ACC112 (cell line): ENCODE measurements around the gene ATP11A.

ENCODE experiments used
- H2AFZ ChIP-seq: fragments of 200-600 bp; sonication (generic); one replicate; pipeline ENCODE4 v1.6.0; 2017; ENCODE audit warnings: antibody characterized with exemption, low read length; ENCODE audit not compliant: unreplicated experiment
- H3K27ac ChIP-seq: fragments of 200-600 bp; sonication (generic); 2 replicates; pipeline ENCODE4 v1.5.1; 2014; ENCODE audit warnings: low read depth, mild to moderate bottlenecking, antibody characterized with exemption, low read length, moderate library complexity
- H3K27me3 ChIP-seq: fragments of 200-600 bp; sonication (generic); 2 replicates; pipeline ENCODE4 v1.6.1; 2014; ENCODE audit warnings: mild to moderate bottlenecking, antibody characterized with exemption, low read length, moderate library complexity, mixed read lengths; ENCODE audit not compliant: insufficient read depth
- H3K36me3 ChIP-seq: fragments of 200-600 bp; sonication (generic); 2 replicates; pipeline ENCODE4 v1.6.1; 2016; ENCODE audit warnings: mild to moderate bottlenecking, antibody characterized with exemption, low read length, moderate library complexity, mixed read lengths; ENCODE audit not compliant: insufficient read depth
- H3K4me1 ChIP-seq: fragments of 200-600 bp; sonication (generic); one replicate; pipeline ENCODE4 v1.6.1; 2016; ENCODE audit warnings: low read length, mixed read lengths; ENCODE audit not compliant: insufficient read depth, unreplicated experiment, control insufficient read depth
- H3K4me3 ChIP-seq: fragments of 200-600 bp; sonication (generic); 2 replicates; pipeline ENCODE4 v1.5.1; 2014; ENCODE audit warnings: mild to moderate bottlenecking, low read depth, low read length
- H3K79me2 ChIP-seq: fragments of 200-600 bp; sonication (generic); one replicate; pipeline ENCODE4 v1.6.0; 2016; ENCODE audit warnings: low read length; ENCODE audit not compliant: control insufficient read depth, unreplicated experiment, insufficient read depth

The ATP11A gene

DNA sequence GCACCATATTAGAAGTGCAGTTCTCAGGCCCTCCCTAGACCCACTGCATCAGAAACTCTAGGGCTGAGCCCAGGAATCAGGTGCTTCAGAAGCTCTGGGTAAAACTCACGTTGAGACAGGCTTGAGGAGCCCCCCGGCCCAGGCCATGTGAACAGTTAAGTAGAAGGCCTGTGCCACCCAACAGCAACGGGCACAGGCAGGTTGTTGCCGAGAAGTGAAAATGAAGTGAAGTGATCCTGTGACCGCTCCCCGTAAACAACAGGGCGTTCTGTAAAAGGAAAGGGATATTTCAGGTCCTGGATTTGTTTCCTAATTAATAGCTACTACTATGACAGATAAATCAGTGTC lies 128.8 kb downstream of the ATP11A start:
- Histone ChIP-seq H3K4me1 (no peaks in the 10 kb centered on the region), H3K4me3 (no peak overlapping the region), H2AFZ (no peak overlapping the region), H3K27me3 (no peaks in the 10 kb centered on the region), H3K27ac (no peak overlapping the region), H3K79me2 (no peaks in the 10 kb centered on the region), H3K36me3 (peaks cover 10% of the 10 kb centered on the region; the same call in 1 of the 2 replicates)

DNA sequence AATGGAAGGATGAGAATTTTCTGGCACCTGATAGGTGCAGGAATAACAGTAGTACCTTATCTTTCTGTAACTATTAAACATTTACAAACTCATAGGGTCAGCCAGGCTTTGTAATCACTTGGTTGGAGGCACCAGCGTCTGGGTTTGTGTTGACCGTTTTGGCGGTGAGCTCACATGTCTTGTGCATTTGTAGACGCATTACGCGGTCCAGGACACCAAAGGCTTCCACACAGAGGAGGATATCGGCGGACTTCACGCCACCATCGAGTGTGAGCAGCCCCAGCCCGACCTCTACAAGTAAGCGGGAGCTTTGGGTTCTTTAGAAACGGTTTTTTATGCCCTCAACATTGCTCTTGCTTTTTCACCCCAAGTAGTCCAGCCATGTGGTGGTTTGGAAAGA lies 129.3 kb downstream of the ATP11A start:
- no peaks in the 10 kb centered on the region for H3K27me3 ChIP-seq
- H3K4me1 ChIP-seq = no peaks in the 10 kb centered on the region
- no peak overlapping the region for H2AFZ ChIP-seq
- no peak overlapping the region for H3K4me3 ChIP-seq
- H3K36me3 ChIP-seq = peaks cover 10% of the 10 kb centered on the region; the same call in 1 of the 2 replicates
- H3K79me2 ChIP-seq = no peaks in the 10 kb centered on the region
- no peak overlapping the region for H3K27ac ChIP-seq

DNA sequence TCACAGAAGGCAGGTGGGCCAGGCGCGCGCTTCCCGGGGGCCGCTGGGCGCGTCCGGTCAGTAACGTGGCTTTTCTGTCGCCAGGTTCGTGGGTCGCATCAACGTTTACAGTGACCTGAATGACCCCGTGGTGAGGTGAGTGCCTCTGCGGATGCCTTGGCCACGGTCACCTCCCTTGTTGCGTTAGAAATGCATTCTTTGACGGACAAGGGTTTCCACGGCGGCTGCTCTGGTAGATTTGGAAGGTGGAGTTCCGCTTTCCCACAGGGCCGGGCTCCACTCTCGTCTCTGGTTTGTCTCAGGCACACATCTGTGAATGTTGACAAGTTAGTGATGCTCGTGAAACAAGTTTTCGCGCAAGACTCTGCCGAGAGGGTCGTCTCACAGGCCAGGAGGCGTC lies 130.0 kb downstream of the ATP11A start:
- no peaks in the 10 kb centered on the region for H3K27me3 ChIP-seq
- no peak overlapping the region for H2AFZ ChIP-seq
- H3K27ac ChIP-seq = no peak overlapping the region
- no peaks in the 10 kb centered on the region for H3K4me1 ChIP-seq
- no peaks in the 10 kb centered on the region for H3K79me2 ChIP-seq
- H3K36me3 ChIP-seq = peaks cover 10% of the 10 kb centered on the region; the same call in 1 of the 2 replicates
- H3K4me3 ChIP-seq = no peak overlapping the region

DNA sequence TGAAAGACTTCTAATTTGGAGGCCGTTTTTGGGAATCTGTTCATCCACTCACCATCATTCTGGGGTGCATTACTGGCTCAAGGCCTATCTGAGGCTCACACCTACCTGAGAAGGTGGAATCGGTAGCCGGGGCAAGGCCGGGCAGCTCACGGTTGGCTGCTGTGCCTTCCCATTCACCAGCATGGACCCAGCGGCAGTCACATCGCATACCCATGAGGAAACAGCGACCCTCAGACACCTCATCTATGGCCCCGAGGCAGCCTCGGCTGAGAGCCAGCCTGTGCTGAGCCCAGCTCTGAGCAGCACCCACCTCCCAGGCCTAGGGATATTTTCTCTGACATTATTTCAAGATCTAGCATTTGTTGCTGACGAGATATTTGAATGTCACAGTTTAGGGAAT lies 130.5 kb downstream of the ATP11A start:
- Histone ChIP-seq H3K4me1 (no peaks in the 10 kb centered on the region), H3K27ac (no peak overlapping the region), H2AFZ (no peak overlapping the region), H3K27me3 (no peaks in the 10 kb centered on the region), H3K79me2 (no peaks in the 10 kb centered on the region), H3K4me3 (no peak overlapping the region), H3K36me3 (peaks cover 10% of the 10 kb centered on the region; the same call in 1 of the 2 replicates)

DNA sequence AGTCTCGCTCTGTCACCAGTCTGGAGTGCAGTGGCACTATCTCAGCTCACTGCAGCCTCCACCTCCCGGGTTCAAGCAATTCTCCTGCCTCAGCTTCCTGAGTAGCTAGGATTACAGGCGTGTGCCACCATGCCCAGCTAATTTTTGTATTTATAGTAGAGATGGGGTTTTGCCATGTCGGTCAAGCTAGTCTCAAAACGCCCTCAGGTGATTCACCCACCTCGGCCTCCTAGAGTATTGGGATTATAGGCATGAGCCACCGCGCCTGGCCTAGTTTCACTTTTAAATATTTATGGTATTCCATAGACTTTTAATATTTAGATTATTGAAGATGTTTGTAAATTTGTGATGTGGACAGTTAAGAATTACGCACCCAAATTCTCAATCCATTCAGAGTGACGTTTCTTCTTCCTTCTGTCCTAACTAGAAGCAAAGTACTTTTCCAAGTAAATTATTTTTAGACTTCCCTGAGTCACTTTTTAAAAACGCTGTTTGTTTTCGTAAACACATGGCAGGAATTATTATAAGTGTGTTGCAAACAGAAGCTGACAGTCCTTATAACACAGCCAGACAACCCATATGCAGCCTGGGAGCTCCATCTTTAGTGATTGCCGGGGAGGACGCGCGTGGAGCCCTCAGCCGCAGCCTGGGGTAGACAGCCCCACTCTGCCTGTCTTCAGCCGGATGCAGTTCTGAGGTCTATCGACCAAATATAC lies 131.7 kb downstream of the ATP11A start:
- peaks cover 9% of the 10 kb centered on the region; the same call in 1 of the 2 replicates for H3K36me3 ChIP-seq
- H3K27me3 ChIP-seq = no peaks in the 10 kb centered on the region
- H3K79me2 ChIP-seq = no peaks in the 10 kb centered on the region
- no peak overlapping the region for H3K27ac ChIP-seq
- H2AFZ ChIP-seq = no peak overlapping the region
- no peak overlapping the region for H3K4me3 ChIP-seq
- H3K4me1 ChIP-seq = no peaks in the 10 kb centered on the region

DNA sequence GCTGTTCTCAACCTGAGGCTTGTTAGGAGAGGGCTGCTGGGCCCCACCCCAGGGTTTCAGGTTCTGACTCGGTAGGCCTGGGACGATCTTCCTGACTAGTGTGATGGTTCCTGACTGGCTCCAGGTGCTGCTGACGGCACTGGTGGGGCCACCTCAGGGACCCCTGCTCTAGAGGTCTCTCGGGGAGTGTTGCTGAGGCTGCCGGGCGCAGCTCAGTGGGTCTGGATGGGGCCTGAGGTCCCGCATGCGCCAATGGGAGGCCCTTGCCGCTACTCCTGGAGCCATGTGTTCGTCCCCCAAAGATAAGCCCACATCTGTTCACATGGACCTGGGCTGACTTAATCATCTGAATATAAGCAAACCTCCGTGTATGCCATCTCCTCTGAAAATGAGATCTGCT lies 133.0 kb downstream of the ATP11A start:
- Histone ChIP-seq H3K27me3 (no peaks in the 10 kb centered on the region), H3K79me2 (no peaks in the 10 kb centered on the region), H2AFZ (no peak overlapping the region), H3K36me3 (no peaks in the 10 kb centered on the region), H3K27ac (no peak overlapping the region), H3K4me3 (no peak overlapping the region), H3K4me1 (no peaks in the 10 kb centered on the region)

DNA sequence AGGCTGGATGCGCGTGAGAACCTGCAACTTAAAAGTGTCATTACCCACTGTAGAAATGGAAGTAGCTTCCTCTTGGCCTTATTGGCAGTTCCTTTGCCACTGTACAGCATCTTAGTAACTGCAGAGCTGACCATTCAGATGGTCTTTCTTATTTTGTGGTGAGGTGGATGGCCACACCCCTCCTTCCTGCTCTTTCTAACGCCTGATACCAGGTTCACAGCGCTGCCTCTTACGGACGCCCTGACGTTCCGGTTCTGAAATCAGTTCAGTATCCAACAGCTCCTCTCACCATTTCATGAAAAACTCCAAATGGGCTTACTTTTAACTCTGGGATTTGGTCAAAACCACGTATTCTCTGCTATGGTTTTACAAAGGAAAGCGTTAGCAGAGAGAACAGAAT lies 134.6 kb downstream of the ATP11A start:
- Histone ChIP-seq H3K36me3 (no peaks in the 10 kb centered on the region), H3K4me1 (no peaks in the 10 kb centered on the region), H3K27me3 (no peaks in the 10 kb centered on the region), H3K27ac (no peak overlapping the region), H3K79me2 (no peaks in the 10 kb centered on the region), H3K4me3 (no peak overlapping the region), H2AFZ (no peak overlapping the region)

DNA sequence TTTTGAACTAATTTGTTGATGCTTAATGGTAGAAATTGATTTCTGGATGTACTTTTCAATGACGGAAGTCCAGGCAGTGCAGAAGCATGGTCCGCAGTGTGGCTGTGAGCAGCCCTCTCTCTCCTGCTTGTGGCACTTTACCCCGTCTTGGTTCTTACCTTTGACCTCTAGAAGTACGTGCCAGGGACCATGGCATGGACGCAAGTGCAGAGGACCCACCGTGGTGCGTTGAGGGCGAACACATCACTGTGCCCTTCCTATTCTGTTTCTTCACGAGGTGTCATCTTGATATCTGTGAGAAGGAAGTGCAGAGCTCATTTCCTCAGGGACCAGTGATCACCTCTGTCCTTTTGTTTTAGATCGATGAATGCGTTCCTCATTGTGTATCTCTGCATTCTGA lies 135.2 kb downstream of the ATP11A start:
- no peaks in the 10 kb centered on the region for H3K36me3 ChIP-seq

DNA sequence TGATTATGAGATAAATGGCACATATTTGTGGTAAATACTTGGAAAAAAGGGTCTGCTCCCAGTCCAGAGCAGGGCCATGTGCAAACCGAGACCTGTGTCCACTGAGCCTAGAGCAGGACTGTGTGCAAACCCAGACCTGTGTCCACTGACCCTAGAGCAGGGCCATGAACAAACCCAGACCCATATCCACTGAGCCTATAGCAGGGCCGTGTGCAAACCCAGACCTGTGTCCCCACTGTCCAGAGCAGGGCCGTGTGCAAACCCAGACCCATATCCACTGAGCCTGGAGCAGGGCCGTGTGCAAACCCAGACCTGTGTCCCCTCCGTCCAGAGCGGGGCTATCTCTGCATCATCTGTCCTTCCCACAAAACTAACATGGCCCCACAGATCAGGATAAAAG lies 136.0 kb downstream of the ATP11A start:
- no peaks in the 10 kb centered on the region for H3K27me3 ChIP-seq
- no peak overlapping the region for H3K27ac ChIP-seq
- H2AFZ ChIP-seq = no peak overlapping the region
- no peak overlapping the region for H3K4me3 ChIP-seq
- H3K79me2 ChIP-seq = no peaks in the 10 kb centered on the region
- H3K36me3 ChIP-seq = no peaks in the 10 kb centered on the region
- no peaks in the 10 kb centered on the region for H3K4me1 ChIP-seq

More for the DNA sequence above, 135.2 kb downstream of the ATP11A start:
- no peaks in the 10 kb centered on the region for H3K4me1 ChIP-seq
- H3K4me3 ChIP-seq = no peak overlapping the region
- no peaks in the 10 kb centered on the region for H3K27me3 ChIP-seq
- no peaks in the 10 kb centered on the region for H3K79me2 ChIP-seq
- no peak overlapping the region for H2AFZ ChIP-seq
- no peak overlapping the region for H3K27ac ChIP-seq

DNA sequence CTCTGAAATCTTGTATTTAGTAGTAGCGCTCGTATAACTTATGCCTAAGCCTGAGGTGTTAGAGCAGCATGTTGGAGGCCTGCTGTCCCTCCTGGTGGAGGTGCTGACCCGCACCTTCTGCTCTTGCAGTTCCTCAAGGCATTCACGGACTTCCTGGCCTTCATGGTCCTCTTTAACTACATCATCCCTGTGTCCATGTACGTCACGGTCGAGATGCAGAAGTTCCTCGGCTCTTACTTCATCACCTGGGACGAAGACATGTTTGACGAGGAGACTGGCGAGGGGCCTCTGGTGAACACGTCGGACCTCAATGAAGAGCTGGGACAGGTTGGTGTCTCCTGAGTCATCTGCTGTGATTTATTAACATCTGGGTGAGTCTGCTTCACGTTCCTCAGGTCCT lies 136.7 kb downstream of the ATP11A start:
- Histone ChIP-seq H3K36me3 (0 out of 2 replicates have a peak, but pooled peaks cover 2% of the 10 kb centered on the region), H3K4me1 (no peaks in the 10 kb centered on the region), H3K27ac (no peak overlapping the region)

DNA sequence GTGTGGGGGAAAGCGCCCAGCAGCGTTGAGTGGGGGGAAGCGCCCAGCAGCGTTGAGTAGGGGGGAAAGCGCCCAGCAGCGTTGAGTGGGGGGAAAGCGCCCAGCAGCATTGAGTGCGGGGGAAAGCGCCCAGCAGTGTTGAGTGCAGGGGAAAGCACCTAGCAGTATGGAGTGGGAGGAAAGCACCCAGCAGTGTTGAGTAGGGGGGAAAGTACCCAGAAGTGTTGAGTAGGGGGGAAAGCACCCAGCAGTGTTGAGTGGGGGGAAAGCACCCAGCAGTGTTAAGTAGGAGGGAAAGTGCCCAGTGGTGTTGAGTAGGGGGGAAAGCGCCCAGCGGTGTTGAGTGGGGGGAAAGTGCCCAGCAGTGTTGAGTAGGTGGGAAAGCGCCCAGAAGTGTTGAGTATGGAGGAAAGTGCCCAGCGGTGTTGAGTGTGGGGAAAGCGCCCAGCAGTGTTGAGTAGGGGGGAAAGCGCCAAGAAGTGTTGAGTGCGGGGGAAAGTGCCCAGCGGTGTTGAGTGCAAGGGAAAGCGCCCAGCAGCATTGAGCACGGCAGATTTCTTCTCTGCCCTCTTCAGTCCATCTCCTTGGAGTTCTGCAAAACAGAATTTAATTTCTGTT lies 138.4 kb downstream of the ATP11A start:
- Histone ChIP-seq H3K4me1 (no peaks in the 10 kb centered on the region), H3K27ac (no peak overlapping the region), H3K36me3 (0 out of 2 replicates have a peak, but pooled peaks cover 4% of the 10 kb centered on the region), H2AFZ (no peak overlapping the region), H3K79me2 (no peaks in the 10 kb centered on the region), H3K4me3 (no peak overlapping the region), H3K27me3 (no peaks in the 10 kb centered on the region)

More for the DNA sequence above, 136.7 kb downstream of the ATP11A start:
- no peaks in the 10 kb centered on the region for H3K79me2 ChIP-seq
- H3K4me3 ChIP-seq = no peak overlapping the region
- H2AFZ ChIP-seq = no peak overlapping the region
- H3K27me3 ChIP-seq = no peaks in the 10 kb centered on the region
